ENCODE measurements around the gene FBXL7. TPM values are rescaled to one million over a fixed set of nuclear protein-coding genes. Genes with fewer than 3 reads are reported as not detected.

The FBXL7 gene
- polyA plus RNA-seq, 4 donors, result 0.22 to 4.2 (median 2.7) TPM

GRCh38 chr5:15737036-15737821 lies 237.2 kb downstream of the FBXL7 start:
- H3K36me3 ChIP-seq (ENCODE audit: control insufficient read depth in 3 of 3, insufficient read depth in 2 of 3, low read depth in 1 of 3, low read length in 3 of 3), result no peaks in the 10 kb centered on the region
- WGBS, 3 donors, result 60 to 64% (median 63%) methylated on average over 8 of the region's 8 CpGs
- H3K27me3 ChIP-seq (ENCODE audit: control insufficient read depth in 3 of 3, insufficient read depth in 3 of 3, low read length in 3 of 3), result no peaks in the 10 kb centered on the region
- no peak overlapping the region for H3K27ac ChIP-seq (ENCODE audit: low read depth in 1 of 3, low read length in 2 of 3)
- H3K9me3 ChIP-seq (ENCODE audit: control insufficient read depth in 2 of 2, insufficient read depth in 1 of 2, low read depth in 1 of 2, low read length in 1 of 2), result no peaks in the 10 kb centered on the region
- no peak overlapping the region for H3K4me3 ChIP-seq (ENCODE audit: low read depth in 1 of 3, low read length in 3 of 3)
- no peaks in the 10 kb centered on the region for H3K4me1 ChIP-seq (ENCODE audit: control insufficient read depth in 3 of 3, insufficient read depth in 2 of 3, low read depth in 1 of 3, low read length in 2 of 3)
- no peak for DNase-seq
- no peak for FAIRE-seq

DNA sequence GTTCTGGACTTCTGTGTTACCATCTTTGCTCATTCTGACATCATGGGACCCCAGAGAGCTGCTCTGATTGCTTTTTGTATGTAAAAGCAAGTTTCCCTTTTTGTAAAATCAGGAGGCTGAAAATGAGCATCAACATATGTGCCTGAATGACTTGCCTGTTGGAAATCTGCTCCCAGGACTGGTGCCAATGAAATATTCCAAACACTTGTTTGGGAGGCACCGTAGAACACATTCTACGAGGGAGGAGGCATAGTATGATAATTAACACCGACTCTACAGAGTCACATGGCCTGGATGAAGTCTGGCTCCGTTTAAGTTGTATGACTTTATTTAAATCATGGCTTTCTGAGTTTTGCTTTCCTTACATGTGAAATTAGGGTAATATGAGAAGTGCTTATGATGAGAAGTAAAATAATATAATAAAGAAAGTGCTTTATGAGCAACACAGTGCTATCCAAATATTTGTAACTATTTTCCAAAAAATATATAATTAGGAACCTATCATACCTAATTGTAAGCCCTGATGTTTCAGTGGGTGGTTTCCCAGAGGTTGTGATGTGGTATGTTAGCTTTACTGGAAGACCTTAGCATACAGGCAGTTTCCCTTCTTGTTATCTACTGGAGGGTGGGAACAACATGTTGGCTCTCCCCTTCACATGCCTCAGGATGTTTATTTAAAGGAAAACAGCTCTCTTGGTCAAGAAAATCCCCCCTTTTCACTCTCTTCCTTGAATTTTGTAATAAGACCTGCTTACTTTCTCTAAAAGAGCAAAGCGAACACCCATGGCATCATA lies 238.1 kb downstream of the FBXL7 start:
- Histone ChIP-seq H3K27ac (ENCODE audit: low read depth in 1 of 3, low read length in 2 of 3) (no peak overlapping the region), H3K9me3 (ENCODE audit: control insufficient read depth in 2 of 2, insufficient read depth in 1 of 2, low read depth in 1 of 2, low read length in 1 of 2) (no peaks in the 10 kb centered on the region), H3K27me3 (ENCODE audit: control insufficient read depth in 3 of 3, insufficient read depth in 3 of 3, low read length in 3 of 3) (no peaks in the 10 kb centered on the region), H3K4me1 (ENCODE audit: control insufficient read depth in 3 of 3, insufficient read depth in 2 of 3, low read depth in 1 of 3, low read length in 2 of 3) (no peaks in the 10 kb centered on the region), H3K4me3 (ENCODE audit: low read depth in 1 of 3, low read length in 3 of 3) (no peak overlapping the region), H3K36me3 (ENCODE audit: control insufficient read depth in 3 of 3, insufficient read depth in 2 of 3, low read depth in 1 of 3, low read length in 3 of 3) (no peaks in the 10 kb centered on the region)
- DNase-seq, result no peak
- no peak for FAIRE-seq
- 68 to 75% (median 75%) methylated on average over 5 of the region's 5 CpGs for WGBS, 3 donors

DNA sequence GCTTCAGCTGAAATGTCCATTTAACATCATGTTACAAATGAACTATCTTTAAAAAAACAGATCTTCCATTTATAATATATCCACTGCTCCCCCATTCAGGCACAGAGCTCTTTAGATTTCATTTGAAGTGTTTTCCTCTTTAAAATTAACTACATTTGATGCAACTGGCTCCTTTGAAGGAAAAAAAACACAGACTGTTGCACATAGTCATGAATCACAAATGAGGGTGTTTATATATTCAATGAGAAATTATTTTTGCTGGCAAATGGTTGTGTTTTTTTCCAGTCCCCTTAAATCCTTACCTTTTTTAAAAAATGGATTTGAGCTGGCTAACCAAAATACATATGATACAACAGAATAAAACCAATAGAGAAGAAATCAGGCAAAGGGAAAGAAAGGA lies 240.4 kb downstream of the FBXL7 start:
- peaks cover 0 to 8% of the 10 kb centered on the region in 2 donors for H3K9me3 ChIP-seq (ENCODE audit: control insufficient read depth in 2 of 2, insufficient read depth in 1 of 2, low read depth in 1 of 2, low read length in 1 of 2)
- no peak for DNase-seq
- FAIRE-seq, result no peak

GRCh38 chr5:15741591-15741990 lies 241.6 kb downstream of the FBXL7 start:
- Histone ChIP-seq H3K4me3 (ENCODE audit: low read depth in 1 of 3, low read length in 3 of 3) (no peak overlapping the region), H3K9me3 (ENCODE audit: control insufficient read depth in 2 of 2, insufficient read depth in 1 of 2, low read depth in 1 of 2, low read length in 1 of 2) (peaks cover 0 to 8% of the 10 kb centered on the region in 2 donors), H3K27me3 (ENCODE audit: control insufficient read depth in 3 of 3, insufficient read depth in 3 of 3, low read length in 3 of 3) (no peaks in the 10 kb centered on the region), H3K27ac (ENCODE audit: low read depth in 1 of 3, low read length in 2 of 3) (no peak overlapping the region), H3K4me1 (ENCODE audit: control insufficient read depth in 3 of 3, insufficient read depth in 2 of 3, low read depth in 1 of 3, low read length in 2 of 3) (no peaks in the 10 kb centered on the region), H3K36me3 (ENCODE audit: control insufficient read depth in 3 of 3, insufficient read depth in 2 of 3, low read depth in 1 of 3, low read length in 3 of 3) (no peaks in the 10 kb centered on the region)
- FAIRE-seq, result no peak
- 65 to 69% (median 67%) methylated on average over 5 of the region's 5 CpGs for WGBS, 3 donors
- no peak for DNase-seq

More for the DNA sequence above, 240.4 kb downstream of the FBXL7 start:
- H3K27ac ChIP-seq (ENCODE audit: low read depth in 1 of 3, low read length in 2 of 3), result no peak overlapping the region
- H3K27me3 ChIP-seq (ENCODE audit: control insufficient read depth in 3 of 3, insufficient read depth in 3 of 3, low read length in 3 of 3), result no peaks in the 10 kb centered on the region
- H3K4me1 ChIP-seq (ENCODE audit: control insufficient read depth in 3 of 3, insufficient read depth in 2 of 3, low read depth in 1 of 3, low read length in 2 of 3), result no peaks in the 10 kb centered on the region
- H3K36me3 ChIP-seq (ENCODE audit: control insufficient read depth in 3 of 3, insufficient read depth in 2 of 3, low read depth in 1 of 3, low read length in 3 of 3), result no peaks in the 10 kb centered on the region
- H3K4me3 ChIP-seq (ENCODE audit: low read depth in 1 of 3, low read length in 3 of 3), result no peak overlapping the region

DNA sequence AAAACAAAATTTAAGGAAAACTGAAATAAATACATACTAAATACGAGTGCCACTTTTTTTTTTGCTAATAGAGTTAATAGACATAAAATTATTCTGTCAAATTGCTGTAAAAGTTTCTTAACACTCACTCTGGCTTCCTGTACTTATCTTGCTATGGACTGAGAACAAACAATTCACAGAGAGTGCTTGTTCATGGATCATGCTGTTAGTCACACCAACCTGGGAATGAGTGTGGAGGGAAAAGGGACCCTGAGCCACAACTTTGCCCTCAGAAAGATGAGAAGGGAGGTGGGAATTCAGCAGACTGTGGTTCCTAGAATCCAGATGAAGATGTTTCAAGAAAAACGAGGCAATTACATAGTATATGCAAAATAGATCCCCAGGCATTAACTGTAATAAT lies 246.9 kb downstream of the FBXL7 start:
- Histone ChIP-seq H3K27ac (ENCODE audit: low read depth in 1 of 3, low read length in 2 of 3) (no peak overlapping the region), H3K4me1 (ENCODE audit: control insufficient read depth in 3 of 3, insufficient read depth in 2 of 3, low read depth in 1 of 3, low read length in 2 of 3) (no peaks in the 10 kb centered on the region), H3K36me3 (ENCODE audit: control insufficient read depth in 3 of 3, insufficient read depth in 2 of 3, low read depth in 1 of 3, low read length in 3 of 3) (no peaks in the 10 kb centered on the region), H3K27me3 (ENCODE audit: control insufficient read depth in 3 of 3, insufficient read depth in 3 of 3, low read length in 3 of 3) (no peaks in the 10 kb centered on the region), H3K4me3 (ENCODE audit: low read depth in 1 of 3, low read length in 3 of 3) (no peak overlapping the region), H3K9me3 (ENCODE audit: control insufficient read depth in 2 of 2, insufficient read depth in 1 of 2, low read depth in 1 of 2, low read length in 1 of 2) (peaks cover 0 to 8% of the 10 kb centered on the region in 2 donors)
- FAIRE-seq (no peak), DNase-seq (no peak)
- 30 to 65% (median 48%) methylated on average over 2 of the region's 2 CpGs for WGBS, 3 donors

DNA sequence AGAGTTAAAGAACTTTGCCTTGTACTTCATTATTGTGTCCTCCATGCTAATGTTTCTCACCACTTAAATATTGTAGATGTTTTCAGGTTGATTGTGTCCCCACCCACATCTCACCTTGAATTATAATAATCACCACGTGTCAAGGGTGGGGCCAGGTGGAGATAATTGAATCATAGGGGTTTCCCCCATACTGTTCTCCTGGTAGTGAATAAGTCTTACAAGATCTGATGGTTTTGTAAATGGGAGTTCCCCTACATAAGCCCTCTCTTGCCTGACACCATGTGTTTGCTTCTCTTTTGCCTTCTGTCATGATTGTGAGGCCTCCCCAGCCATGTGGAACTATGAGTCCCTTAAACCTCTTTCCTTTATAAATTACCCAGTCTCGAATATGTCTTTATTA lies 248.3 kb downstream of the FBXL7 start:
- Histone ChIP-seq H3K9me3 (ENCODE audit: control insufficient read depth in 2 of 2, insufficient read depth in 1 of 2, low read depth in 1 of 2, low read length in 1 of 2) (peaks cover 0 to 7% of the 10 kb centered on the region in 2 donors), H3K4me1 (ENCODE audit: control insufficient read depth in 3 of 3, insufficient read depth in 2 of 3, low read depth in 1 of 3, low read length in 2 of 3) (no peaks in the 10 kb centered on the region), H3K27ac (ENCODE audit: low read depth in 1 of 3, low read length in 2 of 3) (no peak overlapping the region), H3K4me3 (ENCODE audit: low read depth in 1 of 3, low read length in 3 of 3) (no peak overlapping the region), H3K36me3 (ENCODE audit: control insufficient read depth in 3 of 3, insufficient read depth in 2 of 3, low read depth in 1 of 3, low read length in 3 of 3) (no peaks in the 10 kb centered on the region), H3K27me3 (ENCODE audit: control insufficient read depth in 3 of 3, insufficient read depth in 3 of 3, low read length in 3 of 3) (no peaks in the 10 kb centered on the region)
- DNase-seq (no peak), FAIRE-seq (no peak)
- 17 to 63% (median 23%) methylated on average over 2 of the region's 2 CpGs for WGBS, 3 donors

DNA sequence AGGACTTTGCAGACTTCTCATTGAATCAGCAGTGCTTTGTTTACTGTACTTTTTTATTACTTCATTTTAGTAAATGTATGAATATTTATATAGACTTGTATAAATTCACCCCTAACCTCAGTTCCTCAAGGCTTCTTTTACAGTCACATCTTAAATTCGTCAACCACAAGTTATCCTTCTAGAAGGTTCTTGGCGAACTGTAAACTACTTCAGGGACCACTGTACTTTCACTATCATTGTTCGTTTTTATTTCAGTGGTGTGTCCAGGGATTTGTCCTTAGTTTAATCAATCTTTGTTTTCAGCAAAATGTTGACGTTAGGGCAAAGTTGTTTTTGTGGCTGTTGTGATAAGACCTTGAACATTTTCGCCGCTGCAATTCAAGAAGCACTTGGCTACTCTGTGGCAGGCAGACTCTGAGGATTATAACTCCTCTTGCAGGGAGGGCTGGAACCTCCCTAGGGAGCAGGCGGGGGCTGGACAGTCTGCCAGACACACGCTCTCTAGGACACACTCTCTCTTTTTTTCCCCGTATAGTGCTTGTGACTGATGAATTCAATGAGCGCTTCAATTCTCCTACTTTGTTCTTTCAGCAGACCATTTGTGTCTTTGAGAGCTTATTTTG lies 252.8 kb downstream of the FBXL7 start:
- peak overlapping the region in 1 of 3 donors; percentile 5 for H3K4me3 ChIP-seq (ENCODE audit: low read depth in 1 of 3, low read length in 3 of 3)
- DNase-seq, result peak in 1 of 2 donors; percentile 2
- H3K27ac ChIP-seq (ENCODE audit: low read depth in 1 of 3, low read length in 2 of 3), result no peak overlapping the region
- H3K36me3 ChIP-seq (ENCODE audit: control insufficient read depth in 3 of 3, insufficient read depth in 2 of 3, low read depth in 1 of 3, low read length in 3 of 3), result no peaks in the 10 kb centered on the region
- no peaks in the 10 kb centered on the region for H3K4me1 ChIP-seq (ENCODE audit: control insufficient read depth in 3 of 3, insufficient read depth in 2 of 3, low read depth in 1 of 3, low read length in 2 of 3)
- no peak for FAIRE-seq
- 57 to 75% (median 67%) methylated on average over 10 of the region's 10 CpGs for WGBS, 3 donors
- H3K27me3 ChIP-seq (ENCODE audit: control insufficient read depth in 3 of 3, insufficient read depth in 3 of 3, low read length in 3 of 3), result no peaks in the 10 kb centered on the region
- H3K9me3 ChIP-seq (ENCODE audit: control insufficient read depth in 2 of 2, insufficient read depth in 1 of 2, low read depth in 1 of 2, low read length in 1 of 2), result no peaks in the 10 kb centered on the region

DNA sequence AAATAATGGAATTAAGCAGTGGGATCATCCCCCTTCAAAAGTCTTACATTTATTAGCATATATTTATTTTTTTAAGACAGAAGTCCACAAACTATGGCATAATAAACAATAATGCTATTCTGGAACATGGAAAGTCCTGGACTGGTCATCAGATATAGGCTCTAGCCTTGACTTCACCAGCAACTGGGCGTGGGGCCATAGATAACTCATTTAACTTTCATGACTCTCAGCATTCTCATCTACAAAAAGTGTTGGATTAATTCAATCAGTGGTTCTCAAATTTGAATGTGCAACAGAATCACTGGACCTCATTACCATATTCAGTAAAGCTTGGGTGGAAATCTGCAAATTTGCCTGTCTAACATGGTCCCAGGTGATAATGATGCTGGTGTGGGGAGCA lies 253.8 kb downstream of the FBXL7 start:
- DNase-seq, result no peak
- H3K4me3 ChIP-seq (ENCODE audit: low read depth in 1 of 3, low read length in 3 of 3), result no peak overlapping the region
- no peaks in the 10 kb centered on the region for H3K27me3 ChIP-seq (ENCODE audit: control insufficient read depth in 3 of 3, insufficient read depth in 3 of 3, low read length in 3 of 3)
- no peaks in the 10 kb centered on the region for H3K9me3 ChIP-seq (ENCODE audit: control insufficient read depth in 2 of 2, insufficient read depth in 1 of 2, low read depth in 1 of 2, low read length in 1 of 2)
- no peak for FAIRE-seq
- no peaks in the 10 kb centered on the region for H3K4me1 ChIP-seq (ENCODE audit: control insufficient read depth in 3 of 3, insufficient read depth in 2 of 3, low read depth in 1 of 3, low read length in 2 of 3)
- no peak overlapping the region for H3K27ac ChIP-seq (ENCODE audit: low read depth in 1 of 3, low read length in 2 of 3)
- WGBS, 3 donors, result 33 to 80% (median 38%) methylated on average over 1 of the region's 1 CpG
- H3K36me3 ChIP-seq (ENCODE audit: control insufficient read depth in 3 of 3, insufficient read depth in 2 of 3, low read depth in 1 of 3, low read length in 3 of 3), result no peaks in the 10 kb centered on the region
